HepG2 (cell line): Measurements from ENCODE around the gene ADGRE3. TPM values are rescaled to one million over a fixed set of nuclear protein-coding genes. Genes with fewer than 3 reads are reported as not detected.

Source experiments
- ATAC-seq: fragments of 200-7000 bp; cut with Tn5 transposase; 3 replicates; pipeline ENCODE4 v1.9.1; 2020; ENCODE audit warnings: mild to moderate bottlenecking, moderate library complexity
- BruUV-seq: library from RNA; stranded (reverse); fragments of 400-500 nt; replicated peaks from 2 replicates; lab custom pipeline; 2021; lab: Mats Ljungman, UMichigan
- CTCF ChIA-PET: fragments of 300-600 bp; formaldehyde crosslinking; extraction: SDS; loops from one replicate; lab custom pipeline; 2021; ENCODE audit warnings: low total read pairs, inconsistent platforms, low intra/inter-chr PET ratio; lab: Yijun Ruan, JAX
- POLR2A ChIA-PET: fragments of 350-600 bp; sonication (Branson Sonifier 250); formaldehyde crosslinking; loops from one replicate; lab custom pipeline; 2020; ENCODE audit warnings: antibody characterized with exemption, inconsistent platforms; lab: Yijun Ruan, JAX
- DNase-seq: peaks from one replicate; pipeline ENCODE4 v3.0.0-alpha.2; 2015; ENCODE audit warnings: low spot score
- FAIRE-seq: peaks from 3 replicates; lab custom pipeline; 2011; peaks lifted over from hg19 to GRCh38; lab: Jason Lieb, UNC
- H2AFZ ChIP-seq: one replicate; pipeline ENCODE4 v1.6.1; 2011; ENCODE audit warnings: low read length, inconsistent platforms
- H3K27ac ChIP-seq: fragments of 300-600 bp; 3 replicates; pipeline ENCODE4 v1.8.0; 2011; ENCODE audit warnings: mixed run types, mild to moderate bottlenecking, mixed read lengths, low read length, inconsistent platforms; ENCODE audit not compliant: insufficient read depth; ENCODE audit errors: extremely low read length
- H3K27me3 ChIP-seq, 2 experiments: fragments of 200-600 bp in 1 of 2; 2 replicates in 1 of 2; 3 replicates in 1 of 2; pipeline versions ENCODE4 v1.6.0 to v1.8.0; 2011; ENCODE audit warnings: low read length in 2 of 2, mild to moderate bottlenecking in 2 of 2, moderate library complexity in 2 of 2, inconsistent platforms in 1 of 2; ENCODE audit not compliant: insufficient read depth in 2 of 2, control insufficient read depth in 1 of 2
- H3K36me3 ChIP-seq, 2 experiments: fragments of 200-600 bp in 1 of 2; replicated peaks in 1 of 2; 2 replicates in 1 of 2; 3 replicates in 1 of 2; pipeline versions ENCODE4 v1.5.1 to v1.8.0; 2011; ENCODE audit warnings: low read length in 2 of 2, inconsistent platforms in 1 of 2; ENCODE audit not compliant: insufficient read depth in 2 of 2, control insufficient read depth in 1 of 2
- H3K4me1 ChIP-seq: 2 replicates; pipeline ENCODE4 v1.5.1; 2012; ENCODE audit warnings: low read length, inconsistent platforms; ENCODE audit not compliant: insufficient read depth
- H3K4me2 ChIP-seq: 2 replicates; pipeline ENCODE4 v1.6.0; 2011; ENCODE audit warnings: low read depth, low read length, inconsistent platforms
- H3K4me3 ChIP-seq, 3 experiments: fragments of 200-600 bp in 1 of 3; sonication (generic), shearing (Covaris generic) in 1 of 3; replicated peaks in 1 of 3; 2 replicates each; pipeline ENCODE4 v1.5.1; 2011 to 2016; ENCODE audit warnings: low read length in 3 of 3, inconsistent platforms in 2 of 3, low read depth in 2 of 3, mild to moderate bottlenecking in 2 of 3, control low read depth in 1 of 3, mixed read lengths in 1 of 3; ENCODE audit not compliant: insufficient read depth in 1 of 3
- H3K79me2 ChIP-seq: one replicate; pipeline ENCODE4 v1.6.1; 2011; ENCODE audit warnings: low read length, inconsistent platforms; ENCODE audit not compliant: insufficient read depth
- H3K9ac ChIP-seq: 2 replicates; pipeline ENCODE4 v1.6.0; 2011; ENCODE audit warnings: mild to moderate bottlenecking, low read depth, low read length, inconsistent platforms; ENCODE audit not compliant: insufficient read depth
- H3K9me3 ChIP-seq: 2 replicates; pipeline ENCODE4 v1.5.1; 2012; ENCODE audit warnings: mild to moderate bottlenecking, low read length
- H4K20me1 ChIP-seq: 2 replicates; pipeline ENCODE4 v1.6.0; 2011; ENCODE audit warnings: inconsistent platforms, mild to moderate bottlenecking, low read length, moderate library complexity; ENCODE audit not compliant: insufficient read depth
- FOXM1 ChIP-seq: sonication (generic); formaldehyde crosslinking; IDR thresholded peaks from 2 replicates; pipeline ENCODE4 v1.5.0; 2020; ENCODE audit warnings: missing genetic modification reagents
- HHEX ChIP-seq: IDR thresholded peaks from 2 replicates; pipeline ENCODE4 v1.6.1; 2016; ENCODE audit warnings: control low read depth
- MEIS1 ChIP-seq: sonication (generic); formaldehyde crosslinking; IDR thresholded peaks from 2 replicates; pipeline ENCODE4 v1.9.0; 2021; ENCODE audit warnings: mild to moderate bottlenecking, missing genetic modification reagents, moderate library complexity, borderline replicate concordance
- MXI1 ChIP-seq: IDR thresholded peaks from 3 replicates; pipeline ENCODE4 v1.6.1; 2012; ENCODE audit warnings: low read depth, low read length, inconsistent platforms, borderline replicate concordance
- REXO4 ChIP-seq: sonication (generic); formaldehyde crosslinking; IDR thresholded peaks from 2 replicates; pipeline ENCODE4 v1.8.0; 2022; ENCODE audit warnings: missing genetic modification reagents, mild to moderate bottlenecking, borderline replicate concordance
- SALL1 ChIP-seq: sonication (generic); formaldehyde crosslinking; IDR thresholded peaks from 2 replicates; pipeline ENCODE4 v1.8.0; 2022; ENCODE audit warnings: mild to moderate bottlenecking, missing genetic modification reagents
- ZBTB21 ChIP-seq: sonication (generic); formaldehyde crosslinking; IDR thresholded peaks from 2 replicates; pipeline ENCODE4 v1.4.0; 2020; ENCODE audit warnings: missing genetic modification reagents
- ZMYM4 ChIP-seq: sonication (generic); formaldehyde crosslinking; IDR thresholded peaks from 2 replicates; pipeline ENCODE4 v1.8.1; 2023; ENCODE audit warnings: mild to moderate bottlenecking, missing genetic modification reagents
- ZNF160 ChIP-seq: sonication (generic); formaldehyde crosslinking; IDR thresholded peaks from 2 replicates; pipeline ENCODE4 v1.8.0; 2022; ENCODE audit warnings: mild to moderate bottlenecking, inconsistent platforms, missing genetic modification reagents
- ZNF24 ChIP-seq: fragments of 450-650 bp; IDR thresholded peaks from 2 replicates; pipeline ENCODE4 v1.6.1; 2017; ENCODE audit warnings: antibody characterized with exemption, mild to moderate bottlenecking
- ZNF547 ChIP-seq: sonication (generic); formaldehyde crosslinking; IDR thresholded peaks from 2 replicates; pipeline ENCODE4 v1.5.1; 2020; ENCODE audit warnings: mild to moderate bottlenecking, missing genetic modification reagents
- ZNF782 ChIP-seq: sonication (generic); formaldehyde crosslinking; IDR thresholded peaks from 2 replicates; pipeline ENCODE4 v1.4.0; 2020; ENCODE audit warnings: missing genetic modification reagents, mild to moderate bottlenecking, borderline replicate concordance
- WGBS: methylation state at CpG from one replicate; pipeline ENCODE4 v1.1.6; 2017; ENCODE audit warnings: low lambda C conversion rate; 5-methylcytosine and 5-hydroxymethylcytosine counted together
- in situ Hi-C: cut with HindIII; loops from 2 replicates; pipeline ENCODE4 v1.10.0; 2017; ENCODE audit warnings: low pct_unique_long_range_greater_than_20kb; ENCODE audit not compliant: extremely low pct_ligation_motif_present
- intact Hi-C: fragments of 100-400 bp; cut with micrococcal nuclease; formaldehyde crosslinking; loops from one replicate; pipeline ENCODE4 v1.10.0; 2022; ENCODE audit not compliant: unreplicated experiment
- polyA plus RNA-seq, 8 experiments: library from polyadenylated mRNA; depleted of rRNA in 3 of 8; stranded (reverse) in 7 of 8; unstranded in 1 of 8; fragments of >200 nt; fragmentation: Illumina TruSeq in 4 of 8; extraction: Trizol in 4 of 8; gene quantifications; 2 replicates each; pipeline versions ENCODE4 v1.2.1 to v1.2.3, GENCODE V29; 2011 to 2016; ENCODE audit warnings: low read depth in 4 of 8, missing spikeins in 1 of 8, mixed read lengths in 1 of 8; ENCODE audit not compliant: insufficient read depth in 1 of 8
- total RNA-seq, 5 experiments: library from RNA; depleted of rRNA; stranded (reverse); fragments of >200 nt; fragmentation: Illumina TruSeq; extraction: Trizol; gene quantifications; 2 replicates each; pipeline ENCODE4 v1.2.3, GENCODE V29; 2016; ENCODE audit warnings: low read depth in 1 of 5
- TF ChIP-seq, protein P1 (sequence below): IDR thresholded peaks from 2 replicates; pipeline ENCODE4 v1.6.1; 2016; ENCODE audit warnings: mild to moderate bottlenecking
- TF ChIP-seq, protein P2 (sequence below): sonication (generic); formaldehyde crosslinking; IDR thresholded peaks from 2 replicates; pipeline ENCODE4 v1.4.0; 2020; ENCODE audit warnings: missing genetic modification reagents, borderline replicate concordance

Gene ADGRE3
- total and polyA plus RNA-seq, 2 of the 13 experiments (the other 11 are each of a cell fraction or from before 2014, with no cell fraction given): not detected

DNA sequence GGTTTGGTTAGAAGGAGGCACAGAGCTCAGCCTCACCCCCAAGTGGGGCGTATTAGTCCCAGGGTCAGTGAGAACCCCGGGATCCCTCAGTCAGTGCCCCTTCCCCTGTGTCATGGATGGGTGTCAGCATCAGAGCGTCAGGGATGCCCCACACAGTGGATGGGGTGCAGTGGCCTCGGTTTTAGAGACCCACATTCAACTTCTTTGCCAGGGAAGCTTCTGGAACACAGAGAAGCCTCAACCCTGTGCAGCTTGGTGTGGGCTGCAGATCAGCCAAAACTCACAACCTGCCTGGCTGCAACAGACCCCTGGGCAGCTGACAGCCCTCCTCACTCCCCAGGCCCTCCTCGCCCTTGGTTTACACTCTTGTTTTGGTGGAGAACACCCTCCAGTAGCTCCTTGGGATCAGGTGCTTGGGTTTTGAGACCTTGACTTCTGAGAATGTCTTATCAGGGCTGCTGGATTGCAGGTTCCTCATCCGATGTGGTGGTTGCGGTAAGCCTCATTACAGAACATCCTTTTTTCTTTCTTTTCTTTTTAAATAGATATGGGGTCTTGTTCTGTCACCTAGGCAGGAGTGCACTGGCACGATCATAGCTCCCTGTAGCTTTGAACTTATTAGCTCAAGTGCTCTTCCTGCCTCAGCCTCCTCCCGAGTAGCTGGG, 26.2 kb upstream of the ADGRE3 start:
- peaks cover 9 to 50% of the 10 kb centered on the region in 2 experiments; a peak in 4 of 5 replicates for H3K36me3 ChIP-seq
- no peak overlapping the region for H3K4me2 ChIP-seq
- ChIA-PET POLR2A (no interaction called here), CTCF (no interaction called here)
- FAIRE-seq: no peak
- no peak overlapping the region for H3K27ac ChIP-seq
- H3K9ac ChIP-seq: no peak overlapping the region
- no peak overlapping the region for H3K4me3 ChIP-seq
- no peaks in the 10 kb centered on the region for H3K9me3 ChIP-seq
- TF ChIP-seq ZNF547 (CRISPR knock-in tag): no peak
- TF ChIP-seq ZNF160 (CRISPR knock-in tag): no peak
- no peak for TF ChIP-seq HHEX (CRISPR knock-in tag)
- TF ChIP-seq MEIS1 (CRISPR knock-in tag): no peak
- TF ChIP-seq REXO4: no peak
- no peak for TF ChIP-seq ZNF782 (CRISPR knock-in tag)
- TF ChIP-seq ZNF24: no peak
- TF ChIP-seq MXI1: no peak
- no peak for TF ChIP-seq ZMYM4 (CRISPR knock-in tag)
- no peak for TF ChIP-seq SALL1 (CRISPR knock-in tag)
- TF ChIP-seq FOXM1: no peak
- no peak for TF ChIP-seq ZBTB21 (CRISPR knock-in tag)
- TF ChIP-seq, protein P1, sequence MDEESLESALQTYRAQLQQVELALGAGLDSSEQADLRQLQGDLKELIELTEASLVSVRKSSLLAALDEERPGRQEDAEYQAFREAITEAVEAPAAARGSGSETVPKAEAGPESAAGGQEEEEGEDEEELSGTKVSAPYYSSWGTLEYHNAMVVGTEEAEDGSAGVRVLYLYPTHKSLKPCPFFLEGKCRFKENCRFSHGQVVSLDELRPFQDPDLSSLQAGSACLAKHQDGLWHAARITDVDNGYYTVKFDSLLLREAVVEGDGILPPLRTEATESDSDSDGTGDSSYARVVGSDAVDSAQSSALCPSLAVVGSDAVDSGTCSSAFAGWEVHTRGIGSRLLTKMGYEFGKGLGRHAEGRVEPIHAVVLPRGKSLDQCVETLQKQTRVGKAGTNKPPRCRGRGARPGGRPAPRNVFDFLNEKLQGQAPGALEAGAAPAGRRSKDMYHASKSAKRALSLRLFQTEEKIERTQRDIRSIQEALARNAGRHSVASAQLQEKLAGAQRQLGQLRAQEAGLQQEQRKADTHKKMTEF (CRISPR knock-in tag): no peak
- TF ChIP-seq, protein P2, sequence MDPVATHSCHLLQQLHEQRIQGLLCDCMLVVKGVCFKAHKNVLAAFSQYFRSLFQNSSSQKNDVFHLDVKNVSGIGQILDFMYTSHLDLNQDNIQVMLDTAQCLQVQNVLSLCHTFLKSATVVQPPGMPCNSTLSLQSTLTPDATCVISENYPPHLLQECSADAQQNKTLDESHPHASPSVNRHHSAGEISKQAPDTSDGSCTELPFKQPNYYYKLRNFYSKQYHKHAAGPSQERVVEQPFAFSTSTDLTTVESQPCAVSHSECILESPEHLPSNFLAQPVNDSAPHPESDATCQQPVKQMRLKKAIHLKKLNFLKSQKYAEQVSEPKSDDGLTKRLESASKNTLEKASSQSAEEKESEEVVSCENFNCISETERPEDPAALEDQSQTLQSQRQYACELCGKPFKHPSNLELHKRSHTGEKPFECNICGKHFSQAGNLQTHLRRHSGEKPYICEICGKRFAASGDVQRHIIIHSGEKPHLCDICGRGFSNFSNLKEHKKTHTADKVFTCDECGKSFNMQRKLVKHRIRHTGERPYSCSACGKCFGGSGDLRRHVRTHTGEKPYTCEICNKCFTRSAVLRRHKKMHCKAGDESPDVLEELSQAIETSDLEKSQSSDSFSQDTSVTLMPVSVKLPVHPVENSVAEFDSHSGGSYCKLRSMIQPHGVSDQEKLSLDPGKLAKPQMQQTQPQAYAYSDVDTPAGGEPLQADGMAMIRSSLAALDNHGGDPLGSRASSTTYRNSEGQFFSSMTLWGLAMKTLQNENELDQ: no peak
- ATAC-seq: no peak
- in situ Hi-C loops: no loop called here
- H3K4me1 ChIP-seq: no peaks in the 10 kb centered on the region
- BruUV-seq: no TSS peak
- H2AFZ ChIP-seq: no peak overlapping the region
- no peaks in the 10 kb centered on the region for H4K20me1 ChIP-seq
- intact Hi-C loops: no loop called here
- H3K27me3 ChIP-seq: no peaks in the 10 kb centered on the region
- H3K79me2 ChIP-seq: no peaks in the 10 kb centered on the region
- WGBS: 88% methylated on average over 8 of the region's 9 CpGs
- no peak for DNase-seq
